Fibroblast of skin of right biceps (primary cell): Measurements from ENCODE around the gene CCND3.
A peak's percentile ranks its signal among the peaks of the same experiment; 100 is the strongest.

ENCODE experiments used
- DNase-seq: peaks from one replicate; pipeline ENCODE4 v3.0.0-alpha.2; 2013

Gene CCND3

GRCh38 chr6:41941280-41942066, at the start of gene CCND3:
Gene CCND3, minus strand, starts transcription at chr6:41941808. Its CDS starts 159 bp downstream, at chr6:41941649.
- peak; percentile 92 for DNase-seq

- no peak for DNase-seq
Observed at GRCh38 chr6:41986339-41986738, 44.7 kb upstream of the CCND3 start.

GRCh38 chr6:41984623-41985022, 43.0 kb upstream of the CCND3 start:
- no peak for DNase-seq

GRCh38 chr6:41976794-41977484, 35.3 kb upstream of the CCND3 start:
- peak; percentile 6 for DNase-seq

- DNase-seq = no peak
Observed at GRCh38 chr6:41975276-41975675, 33.7 kb upstream of the CCND3 start.

GRCh38 chr6:41974281-41974825, 32.7 kb upstream of the CCND3 start:
- no peak for DNase-seq

- DNase-seq = no peak
Observed at GRCh38 chr6:41972826-41973225, 31.2 kb upstream of the CCND3 start.

- peak; percentile 17 for DNase-seq
Observed at GRCh38 chr6:41970436-41970846, 28.8 kb upstream of the CCND3 start.

GRCh38 chr6:41967312-41968287, 26.0 kb upstream of the CCND3 start:
- peak; percentile 22 for DNase-seq

GRCh38 chr6:41966961-41967311, 25.3 kb upstream of the CCND3 start:
- DNase-seq = peak; percentile 65

GRCh38 chr6:41966214-41966920, 24.8 kb upstream of the CCND3 start:
- no peak for DNase-seq

GRCh38 chr6:41965429-41966213, 24.0 kb upstream of the CCND3 start:
- DNase-seq = no peak

GRCh38 chr6:41964201-41964887, 22.7 kb upstream of the CCND3 start:
- DNase-seq = no peak

GRCh38 chr6:41963371-41963770, 21.8 kb upstream of the CCND3 start:
- no peak for DNase-seq

- no peak for DNase-seq
Observed at GRCh38 chr6:41960028-41960427, 18.4 kb upstream of the CCND3 start.

GRCh38 chr6:41958022-41958856, 16.6 kb upstream of the CCND3 start:
- no peak for DNase-seq

GRCh38 chr6:41957117-41957516, 15.5 kb upstream of the CCND3 start:
- DNase-seq = no peak

- no peak for DNase-seq
Observed at GRCh38 chr6:41955412-41955811, 13.8 kb upstream of the CCND3 start.

- DNase-seq = no peak
Observed at GRCh38 chr6:41954668-41955067, 13.1 kb upstream of the CCND3 start.
